HG03095 (cell line): Measurements from ENCODE around the gene IGIP.
A peak's percentile ranks its signal among the peaks of the same experiment; 100 is the strongest.

Experiments used
- ATAC-seq: cut with Tn5 transposase; IDR thresholded peaks from one replicate; pipeline ENCODE4 v1.9.1; 2021; ENCODE audit warnings: moderate library complexity; ENCODE audit not compliant: unreplicated experiment

IGIP gene

DNA sequence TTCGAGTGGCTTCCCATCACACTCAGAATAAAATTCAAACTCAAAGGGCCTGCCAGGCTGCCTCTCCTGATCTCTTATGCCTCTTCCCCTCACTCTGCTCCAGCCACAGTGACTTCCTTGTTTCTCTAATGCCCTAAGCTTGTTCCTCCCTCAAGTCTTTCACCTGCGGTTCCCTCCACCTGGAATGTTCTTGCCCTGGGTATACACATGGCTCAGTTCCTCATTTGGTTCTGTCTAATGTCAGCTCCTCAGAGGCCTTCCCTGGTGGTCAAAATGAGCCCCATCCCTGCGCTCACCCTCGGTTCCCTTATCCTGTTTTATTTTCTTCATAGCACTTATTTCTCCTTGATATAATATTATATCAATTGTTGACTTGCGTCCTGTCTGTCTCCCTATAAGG, 36.5 kb downstream of the IGIP start:
- no peak for ATAC-seq

DNA sequence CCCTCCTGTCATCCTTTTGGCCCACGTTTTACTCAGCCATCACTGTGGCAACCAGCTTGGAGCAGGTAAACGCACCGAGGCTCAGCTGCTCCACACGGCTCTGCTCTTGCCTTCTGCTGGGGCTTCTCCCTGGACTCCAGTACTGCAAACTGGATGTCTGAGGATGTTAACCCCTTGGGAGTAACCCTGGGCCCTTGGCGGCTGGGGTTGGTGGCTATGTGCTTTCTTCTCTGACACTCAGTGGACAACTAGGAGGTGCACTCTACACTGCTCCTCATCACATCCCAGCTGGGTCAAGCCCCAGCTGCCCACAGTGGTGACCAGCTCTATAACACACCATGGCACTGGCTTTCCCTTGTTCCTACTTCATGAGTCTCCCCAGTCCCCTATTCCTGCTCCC, 37.0 kb downstream of the IGIP start:
- no peak for ATAC-seq

DNA sequence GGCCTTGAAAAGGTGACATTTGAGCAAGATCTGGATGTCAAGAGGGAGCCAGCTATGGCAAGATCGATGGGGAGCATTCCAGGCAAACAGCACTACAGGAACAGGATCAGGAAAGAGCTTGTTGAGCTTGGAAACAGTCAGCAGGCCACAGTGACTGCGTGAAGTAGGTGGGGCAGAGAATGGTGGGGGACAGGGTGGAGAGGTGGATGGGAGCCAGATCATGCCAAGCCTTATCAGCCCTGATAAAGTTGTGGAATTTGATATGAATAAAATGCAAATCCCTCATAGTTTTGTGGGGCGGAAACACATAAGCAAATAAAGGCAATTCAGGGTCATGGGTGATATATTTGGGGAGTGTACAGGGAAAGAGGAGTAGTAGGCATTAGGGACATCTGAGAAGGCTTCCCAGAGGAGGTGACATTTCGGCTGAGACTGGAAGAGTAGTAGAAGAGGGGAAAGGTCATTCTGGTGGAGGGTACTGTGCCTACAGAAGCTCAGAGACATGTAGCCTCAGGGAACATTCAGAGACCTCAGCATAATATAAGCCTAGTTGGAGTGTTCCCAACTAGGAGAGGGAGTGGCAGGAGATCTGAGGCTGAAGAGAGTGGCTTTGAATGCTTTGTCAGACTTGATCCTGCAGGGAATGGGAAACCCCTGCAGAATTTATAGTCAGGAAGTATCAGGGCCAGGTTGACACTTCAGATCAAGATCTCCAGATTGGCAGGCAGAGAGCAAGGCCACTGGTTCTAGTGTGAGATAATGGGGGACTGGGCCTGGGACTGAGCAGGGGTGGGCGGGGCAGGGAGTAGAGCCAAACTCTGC, 39.6 kb downstream of the IGIP start:
- no peak for ATAC-seq

GRCh38 chr5:140165923-140166270, 40.2 kb downstream of the IGIP start:
- no peak for ATAC-seq

DNA sequence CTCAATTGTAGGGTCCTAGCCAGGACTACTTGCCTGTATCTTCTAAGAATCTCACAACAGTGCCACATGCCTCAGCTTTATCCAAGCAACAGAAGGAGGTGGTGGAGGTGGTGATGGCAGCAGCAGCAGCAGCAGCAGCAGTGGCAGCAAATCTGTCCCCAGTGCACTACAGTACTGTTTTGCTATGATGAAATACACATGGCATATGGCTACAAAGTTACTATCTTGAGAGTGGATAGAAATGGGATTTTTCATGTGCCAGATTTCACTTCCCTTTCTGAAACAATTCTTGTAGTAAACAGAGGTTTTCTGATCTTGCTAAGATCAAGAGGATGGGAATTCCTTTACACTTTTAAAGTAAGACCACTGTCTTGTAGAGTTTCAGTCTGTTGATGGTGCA, 41.2 kb downstream of the IGIP start:
- ATAC-seq = no peak

DNA sequence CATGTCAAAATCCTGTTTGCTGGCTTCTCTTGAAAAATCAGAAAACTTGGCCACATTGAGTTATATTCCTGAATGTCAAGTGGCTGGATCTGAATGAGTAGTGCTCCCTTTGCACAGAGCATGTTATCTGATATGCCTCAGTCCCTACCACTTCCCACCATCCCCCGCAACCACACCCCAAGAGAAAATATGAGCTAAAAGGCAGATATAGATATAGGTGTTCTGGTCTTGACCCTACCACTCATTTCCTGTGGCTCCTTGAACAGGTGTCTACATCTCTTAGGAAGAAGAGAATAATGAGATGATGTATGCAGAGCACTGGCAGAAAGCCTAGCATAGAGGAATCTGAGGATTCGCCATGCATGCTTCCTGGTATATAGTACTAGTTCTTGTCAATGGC, 42.6 kb downstream of the IGIP start:
- no peak for ATAC-seq

- no peak for ATAC-seq
Observed at GRCh38 chr5:140169410-140169809, 43.7 kb downstream of the IGIP start.

- ATAC-seq = no peak
Observed at GRCh38 chr5:140172483-140172882, 46.7 kb downstream of the IGIP start.

DNA sequence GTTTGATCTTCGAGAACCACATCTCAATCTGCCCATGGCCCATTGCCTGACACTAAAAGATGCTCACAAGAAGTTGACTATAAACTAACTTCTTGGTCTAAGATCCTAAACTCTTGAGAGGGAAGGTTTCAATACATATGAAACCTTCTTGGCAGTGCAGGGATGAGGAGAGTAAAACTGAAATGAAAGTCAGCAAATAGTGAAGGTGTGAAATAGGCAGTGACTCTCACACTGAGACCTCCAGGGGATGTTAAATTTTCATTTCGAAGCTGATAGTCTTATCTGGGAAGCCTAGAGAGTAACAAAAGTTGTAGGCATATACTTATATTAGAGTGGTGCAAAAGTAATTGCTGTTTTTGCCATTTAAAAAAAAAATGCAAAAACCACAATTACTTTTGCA, 48.3 kb downstream of the IGIP start:
- ATAC-seq = no peak

DNA sequence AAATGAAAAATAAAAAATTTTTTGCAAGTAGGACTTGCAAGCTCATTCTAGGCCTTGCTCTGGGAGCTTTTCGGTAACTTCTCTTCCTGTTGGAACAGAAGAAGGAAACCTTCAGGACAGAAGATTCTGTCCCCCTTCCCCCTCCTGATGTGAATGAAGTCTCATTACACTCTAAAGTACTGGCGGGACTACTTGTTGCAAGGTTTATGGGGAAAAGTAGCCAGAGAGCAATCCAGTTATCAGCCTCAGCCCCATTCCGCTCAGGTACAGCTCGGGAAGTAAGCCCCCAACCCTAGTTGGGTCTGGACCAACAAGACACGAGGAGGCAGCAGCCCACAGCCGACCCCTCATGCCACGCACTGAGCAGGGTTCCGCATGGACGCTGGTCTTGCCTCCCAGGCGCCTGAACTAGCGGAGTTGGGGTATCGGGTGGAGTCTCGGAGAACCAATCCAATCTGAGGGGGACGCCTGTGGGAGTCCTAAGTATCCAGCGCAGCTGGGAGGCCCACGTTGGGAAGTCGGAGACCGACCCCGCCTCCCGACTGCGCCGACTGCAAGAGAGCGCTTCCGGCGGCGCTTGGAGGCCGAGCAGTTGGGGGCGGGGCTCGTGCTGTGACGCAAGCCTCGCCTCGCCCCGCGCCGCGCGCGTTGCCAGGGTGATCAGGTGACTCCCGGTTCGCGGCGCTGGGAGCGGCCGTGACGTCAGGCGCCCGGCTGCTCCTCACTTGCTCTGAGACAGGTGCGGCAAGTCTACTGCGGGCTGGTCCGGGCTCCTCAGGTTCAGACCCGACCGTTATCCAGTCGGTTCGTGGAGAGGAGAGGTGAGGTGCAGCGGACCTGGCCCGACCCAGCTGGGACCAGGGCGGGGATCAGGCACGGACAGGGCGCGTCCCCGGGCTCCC, 49.0 kb downstream of the IGIP start, which contains the start of gene CYSTM1:
Gene CYSTM1, plus strand, starts transcription at position 724 of the 902 bp plus-strand sequence. CDS start 19,278 bp downstream, outside the sequence.
- ATAC-seq = peak; percentile 89

DNA sequence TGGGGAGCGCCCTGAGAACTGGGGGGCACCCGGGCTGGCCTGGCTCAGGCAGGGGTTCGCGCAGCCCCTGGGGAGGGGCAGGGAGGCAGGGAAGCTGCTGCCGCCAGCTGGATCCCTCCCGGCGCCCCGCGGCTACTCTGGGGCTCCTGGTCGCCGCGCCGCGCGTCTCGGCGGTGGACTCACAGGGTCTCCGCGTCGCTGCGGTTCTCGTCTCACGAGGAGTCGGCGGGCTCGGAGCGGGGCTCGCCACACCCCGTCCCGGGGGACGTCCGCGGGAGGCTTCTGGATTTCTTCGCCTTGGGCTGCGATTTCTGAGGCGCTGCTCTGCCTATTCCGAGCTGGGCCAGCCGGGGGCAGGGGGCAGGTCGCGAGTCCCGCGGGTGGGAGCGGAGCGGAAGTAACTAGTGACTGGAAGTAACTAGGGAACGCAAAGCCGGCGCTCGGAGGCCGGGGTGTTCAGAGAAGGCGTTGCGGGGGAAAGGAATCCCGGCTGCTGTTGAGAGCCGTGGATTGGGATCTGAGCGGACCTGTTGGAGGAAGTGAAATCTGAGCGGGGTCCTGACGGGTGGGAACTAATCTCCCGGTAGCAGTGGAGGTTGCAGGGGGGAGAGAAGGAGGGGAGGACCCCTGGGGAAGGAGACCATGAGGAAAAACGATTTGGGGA, 49.8 kb downstream of the IGIP start:
- peak; percentile 39 for ATAC-seq

- ATAC-seq = no peak
Observed at GRCh38 chr5:140176031-140176387, 50.3 kb downstream of the IGIP start.

DNA sequence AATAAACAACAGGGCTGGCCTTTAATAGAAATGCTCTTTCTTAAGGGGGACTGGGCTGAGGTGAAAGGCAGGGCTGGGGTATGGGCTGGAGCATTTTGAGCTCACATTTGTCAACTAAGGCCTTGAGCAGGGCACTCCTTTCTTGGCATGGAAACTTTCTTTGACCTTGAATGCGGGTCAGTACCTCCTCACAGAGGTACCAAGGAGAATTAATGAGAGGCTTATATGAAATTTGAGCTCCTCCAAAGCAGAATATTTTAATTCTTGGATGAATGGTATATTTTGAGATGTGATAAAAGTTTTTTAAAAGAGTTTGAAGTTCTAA, 52.3 kb downstream of the IGIP start:
- no peak for ATAC-seq

- ATAC-seq = no peak
Observed at GRCh38 chr5:140178482-140179116, 52.9 kb downstream of the IGIP start.
